Transverse colon (tissue), 4 donors: ENCODE results near the gene PHAF1. TPM values are rescaled to one million over a fixed set of nuclear protein-coding genes. Genes with fewer than 3 reads are reported as not detected.
A peak's percentile ranks its signal among the peaks of the same experiment; 100 is the strongest.

ENCODE experiments used
- DNase-seq: peaks from one replicate; pipeline ENCODE4 v3.0.0-alpha.2; 2019
- H3K27ac ChIP-seq, 4 donors: fragments of 200-600 bp; sonication (generic); 2 replicates each; pipeline ENCODE4 v1.5.1; 2016 to 2018; ENCODE audit warnings: inconsistent platforms in 4 of 4
- H3K27me3 ChIP-seq: fragments of 200-600 bp; sonication (generic); 2 replicates; pipeline ENCODE4 v1.5.1; 2017; ENCODE audit warnings: inconsistent platforms
- H3K36me3 ChIP-seq, 4 donors: fragments of 200-600 bp; sonication (generic); 2 replicates each; pipeline ENCODE4 v1.5.1; 2017 to 2019; ENCODE audit warnings: inconsistent platforms in 4 of 4
- H3K4me1 ChIP-seq, 4 donors: fragments of 200-600 bp; sonication (generic); 2 replicates each; pipeline ENCODE4 v1.5.1; 2017 to 2020; ENCODE audit warnings: inconsistent platforms in 4 of 4
- H3K4me3 ChIP-seq, 4 donors: fragments of 200-600 bp; sonication (generic); 1 replicate in 1 of 4; 2 replicates in 3 of 4; pipeline versions ENCODE4 v1.5.1 to v1.6.1; 2017 to 2019; ENCODE audit warnings: inconsistent platforms in 4 of 4
- H3K9me3 ChIP-seq, 2 donors: fragments of 200-600 bp; sonication (generic); 2 replicates each; pipeline ENCODE4 v1.5.1; 2017 to 2019; ENCODE audit warnings: inconsistent platforms in 2 of 2
- EP300 ChIP-seq: sonication (generic); formaldehyde crosslinking; IDR thresholded peaks from one replicate; pipeline ENCODE4 v1.6.1; 2017; ENCODE audit warnings: antibody characterized with exemption, low read depth
- POLR2A ChIP-seq: fragments of 450-650 bp; IDR thresholded peaks from one replicate; pipeline ENCODE4 v1.6.1; 2016; ENCODE audit warnings: antibody characterized with exemption, mild to moderate bottlenecking, moderate library complexity
- POLR2AphosphoS5 ChIP-seq, 3 donors: sonication (generic); formaldehyde crosslinking; IDR thresholded peaks; one replicate each; pipeline ENCODE4 v1.6.1; 2016; ENCODE audit warnings: antibody characterized with exemption in 3 of 3
- WGBS, 2 donors: methylation state at CpG; one replicate each; pipeline ENCODE4 v1.1.5; 2018; ENCODE audit warnings: low coverage in 1 of 2; 5-methylcytosine and 5-hydroxymethylcytosine counted together
- in situ Hi-C, 4 donors: fragments of 200-750 bp; cut with MboI; loops; one replicate each; pipeline versions ENCODE4 v1.15.0 to v1.15.1; 2017; ENCODE audit warnings: low sequenced_read_pairs in 3 of 4, low pct_ligation_motif_present in 1 of 4, low pct_unique_long_range_greater_than_20kb in 1 of 4
- intact Hi-C: fragments of 100-400 bp; cut with DNase I; formaldehyde crosslinking; loops from one replicate; pipeline ENCODE4 v1.15.1; 2023; ENCODE audit warnings: low total_unique reads
- total RNA-seq, 4 donors: library from RNA; depleted of rRNA; stranded (reverse); fragments of >200 nt; gene quantifications; one replicate each; pipeline ENCODE4 v1.1.0, GENCODE V29; 2016
- TF ChIP-seq, protein P1 (sequence below), 5 experiments: fragments of 200-600 bp in 3 of 5; fragments of 450-650 bp in 2 of 5; sonication (generic) in 3 of 5; IDR thresholded peaks; 1 replicate in 2 of 5; 2 replicates in 3 of 5; pipeline ENCODE4 v1.5.1; 2016 to 2017; ENCODE audit warnings: antibody characterized with exemption in 5 of 5, inconsistent platforms in 3 of 5, mild to moderate bottlenecking in 2 of 5, moderate library complexity in 1 of 5

The PHAF1 gene
- total RNA-seq, 4 donors from 2014 or later = 13.3 to 23.8 (median 17.7) TPM

DNA sequence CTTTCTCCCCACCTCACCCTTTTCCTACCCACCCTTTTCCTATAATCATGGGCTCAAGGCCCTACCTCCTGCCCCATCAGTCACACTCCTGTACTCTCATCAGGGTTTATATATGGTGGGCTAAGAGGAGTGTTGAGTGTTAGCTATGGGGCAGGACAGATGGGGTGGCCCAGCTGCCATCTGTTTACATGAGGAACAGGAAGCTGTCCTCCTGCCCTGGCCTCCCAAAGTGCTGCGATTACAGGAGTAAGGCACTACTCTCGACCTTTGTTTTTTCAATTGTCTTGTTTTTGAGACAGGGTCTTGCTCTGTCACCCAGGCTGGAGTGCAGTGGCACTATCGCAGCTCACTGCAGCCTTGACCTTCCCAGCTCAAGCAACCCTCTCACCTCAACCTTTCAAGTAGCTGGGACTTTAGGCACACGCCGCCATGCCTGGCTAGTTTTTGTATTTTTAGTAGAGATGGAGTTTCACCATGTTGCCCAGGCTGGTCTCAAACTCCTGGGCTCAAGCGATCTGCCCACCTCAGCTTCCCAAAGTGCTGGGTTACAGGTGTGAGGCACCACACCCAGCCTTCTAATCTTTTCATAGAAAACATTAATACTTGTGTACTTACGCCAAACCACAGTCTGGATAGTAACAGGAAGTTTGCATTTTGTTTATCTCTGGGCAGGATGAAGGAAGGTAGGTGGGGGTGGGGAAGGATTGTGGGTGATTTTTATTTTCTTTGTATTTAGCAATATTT lies 48.3 kb downstream of the PHAF1 start:
- no peaks in the 10 kb centered on the region for H3K36me3 ChIP-seq
- WGBS, 2 donors = 52 to 72% methylated on average over 4 to 7 of the region's 7 CpGs
- H3K9me3 ChIP-seq = no peaks in the 10 kb centered on the region
- H3K27me3 ChIP-seq = peaks cover 17% of the 10 kb centered on the region
- TF ChIP-seq POLR2A = no peak
- no peak for TF ChIP-seq POLR2AphosphoS5 (IDR thresholded peaks at IDR 0.05)
- TF ChIP-seq, protein P1, sequence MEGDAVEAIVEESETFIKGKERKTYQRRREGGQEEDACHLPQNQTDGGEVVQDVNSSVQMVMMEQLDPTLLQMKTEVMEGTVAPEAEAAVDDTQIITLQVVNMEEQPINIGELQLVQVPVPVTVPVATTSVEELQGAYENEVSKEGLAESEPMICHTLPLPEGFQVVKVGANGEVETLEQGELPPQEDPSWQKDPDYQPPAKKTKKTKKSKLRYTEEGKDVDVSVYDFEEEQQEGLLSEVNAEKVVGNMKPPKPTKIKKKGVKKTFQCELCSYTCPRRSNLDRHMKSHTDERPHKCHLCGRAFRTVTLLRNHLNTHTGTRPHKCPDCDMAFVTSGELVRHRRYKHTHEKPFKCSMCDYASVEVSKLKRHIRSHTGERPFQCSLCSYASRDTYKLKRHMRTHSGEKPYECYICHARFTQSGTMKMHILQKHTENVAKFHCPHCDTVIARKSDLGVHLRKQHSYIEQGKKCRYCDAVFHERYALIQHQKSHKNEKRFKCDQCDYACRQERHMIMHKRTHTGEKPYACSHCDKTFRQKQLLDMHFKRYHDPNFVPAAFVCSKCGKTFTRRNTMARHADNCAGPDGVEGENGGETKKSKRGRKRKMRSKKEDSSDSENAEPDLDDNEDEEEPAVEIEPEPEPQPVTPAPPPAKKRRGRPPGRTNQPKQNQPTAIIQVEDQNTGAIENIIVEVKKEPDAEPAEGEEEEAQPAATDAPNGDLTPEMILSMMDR (IDR thresholded peaks at IDR 0.05) = no peak
- TF ChIP-seq EP300 = no peak
- intact Hi-C loops = loop anchor here (2.0 kb wide), 2 partner anchors 27 to 179 kb away; no protein-coding TSS in a partner anchor
- no peak overlapping the region for H3K4me3 ChIP-seq
- H3K4me1 ChIP-seq = peaks cover 12 to 60% (median 45%) of the 10 kb centered on the region in 4 donors
- no peak for DNase-seq
- in situ Hi-C loops = loop anchor here in 3 of 4 donors (10.0 to 25.0 kb wide), 3 partner anchors 143 to 196 kb away; partner anchors contain the start of genes CES3 (in 1 of the 3) and CES4A (in 1 of the 3)
- peak overlapping the region; percentile 90 to 93 (median 92) for H3K27ac ChIP-seq

DNA sequence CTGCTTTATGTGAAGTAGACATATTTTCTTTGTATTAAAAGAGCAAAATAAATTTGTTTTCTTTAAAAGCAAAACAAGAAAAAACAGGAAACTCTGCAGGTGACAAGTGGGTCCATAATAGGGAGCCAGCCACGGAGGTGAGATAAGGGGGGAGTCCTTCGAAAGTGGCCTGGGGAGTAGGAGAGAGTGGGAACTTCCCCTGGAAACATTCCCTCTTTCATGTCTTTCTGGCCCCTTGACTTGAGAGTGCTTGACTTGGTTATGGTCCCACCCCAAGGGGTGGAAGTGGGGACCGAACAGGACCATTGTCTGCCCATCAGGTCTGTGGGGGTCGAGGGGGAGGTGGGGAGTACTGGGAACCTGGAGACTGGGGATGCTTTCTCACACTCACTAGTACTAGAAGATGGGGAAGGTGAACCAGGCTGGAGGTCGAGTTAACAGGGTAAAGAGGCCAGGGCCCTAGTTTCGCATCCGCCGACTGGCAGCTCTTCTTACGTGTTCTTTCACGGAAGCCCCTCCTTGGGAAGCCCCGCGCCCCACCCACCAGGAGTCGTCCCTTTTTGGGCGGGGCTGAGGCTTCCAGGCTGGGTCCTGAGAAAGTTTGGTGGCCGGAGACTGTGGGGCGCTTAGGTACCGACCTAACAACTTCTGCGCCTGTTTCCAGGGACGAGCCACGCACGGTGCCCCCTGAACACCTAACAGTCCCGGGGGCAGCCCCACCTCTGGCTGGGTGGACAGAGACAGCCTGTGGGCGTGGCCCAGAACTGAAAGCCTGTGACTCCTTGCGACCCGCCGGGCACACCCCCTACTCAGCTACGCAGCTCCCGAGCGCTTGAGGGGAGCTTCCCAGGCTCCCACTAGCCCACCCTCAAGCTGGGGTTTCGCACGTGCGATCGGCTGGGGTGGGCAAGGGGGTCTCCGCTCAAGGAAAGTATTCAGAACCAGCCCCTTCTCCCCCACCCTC lies 49.2 kb downstream of the PHAF1 start:
- Histone ChIP-seq H3K27ac (peak overlapping the region; percentile 90 to 93 (median 92)), H3K4me1 (peaks cover 12 to 69% (median 54%) of the 10 kb centered on the region in 4 donors), H3K9me3 (no peaks in the 10 kb centered on the region), H3K4me3 (peak overlapping the region; percentile 58 to 93 (median 82)), H3K27me3 (peaks cover 26% of the 10 kb centered on the region), H3K36me3 (no peaks in the 10 kb centered on the region)
- in situ Hi-C loops (loop anchor here in 3 of 4 donors (10.0 to 25.0 kb wide), 3 partner anchors 144 to 197 kb away; partner anchors contain the start of genes CES3 (in 1 of the 3) and CES4A (in 1 of the 3)), intact Hi-C loops (loop anchor here (2.0 kb wide), 1 partner anchor 26 kb away; no protein-coding TSS in a partner anchor)
- DNase-seq = peak; percentile 82
- no peak for TF ChIP-seq POLR2A
- no peak for TF ChIP-seq EP300
- TF ChIP-seq POLR2AphosphoS5 (IDR thresholded peaks at IDR 0.05) = no peak
- TF ChIP-seq, protein P1 (IDR thresholded peaks at IDR 0.05) = no peak
- 5 to 10% methylated on average over 7 to 27 of the region's 34 CpGs for WGBS, 2 donors

DNA sequence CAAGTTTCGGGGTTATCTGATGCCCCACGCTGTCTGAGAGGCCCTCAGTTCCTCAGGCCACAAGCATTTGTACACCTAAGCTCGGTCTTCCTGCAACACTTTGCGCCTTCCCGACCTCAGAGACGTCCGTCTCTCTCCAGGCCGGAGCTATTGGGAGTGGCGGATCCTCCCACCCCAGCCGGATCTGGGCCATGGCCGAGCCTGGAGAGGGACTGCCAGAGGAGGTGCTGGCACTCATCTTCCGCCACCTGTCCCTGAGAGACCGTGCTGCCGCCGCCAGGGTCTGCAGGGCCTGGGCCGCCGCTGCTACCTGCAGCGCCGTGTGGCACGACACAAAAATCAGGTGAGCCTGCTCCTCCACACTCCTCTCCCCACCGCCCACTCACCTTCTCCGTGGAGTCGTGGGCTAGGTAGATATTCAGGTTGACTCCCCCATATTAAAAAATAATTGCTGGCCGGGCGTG lies 51.9 kb downstream of the PHAF1 start:
- peaks cover 51% of the 10 kb centered on the region for H3K27me3 ChIP-seq
- H3K9me3 ChIP-seq = no peaks in the 10 kb centered on the region
- DNase-seq = no peak
- no peaks in the 10 kb centered on the region for H3K36me3 ChIP-seq
- no peak for TF ChIP-seq POLR2AphosphoS5 (IDR thresholded peaks at IDR 0.05)
- TF ChIP-seq EP300 = no peak
- TF ChIP-seq, protein P1 (IDR thresholded peaks at IDR 0.05) = no peak
- TF ChIP-seq POLR2A = no peak
- peak overlapping the region in 1 of 4 donors; percentile 93 for H3K27ac ChIP-seq
- intact Hi-C loops = no loop called here
- peaks cover 15 to 73% (median 53%) of the 10 kb centered on the region in 4 donors for H3K4me1 ChIP-seq
- WGBS, 2 donors = 59% methylated on average over 25 of the region's 25 CpGs; no CpG with 5 or more reads in 1 of the 2 donors
- in situ Hi-C loops = loop anchor here in 2 of 4 donors (25.0 kb wide), 2 partner anchors 174 to 199 kb away; partner anchors contain the start of genes CES3 (in 1 of the 2) and CES4A (in 1 of the 2)
- H3K4me3 ChIP-seq = peak overlapping the region in 2 of 4 donors; percentile 73 to 93
